K562 (cell line): ENCODE data around the gene HYOU1. TPM values are rescaled to one million over a fixed set of nuclear protein-coding genes. Genes with fewer than 3 reads are reported as not detected.

Source experiments
- CCAR2 ChIP-seq: fragments of 200-400 bp; formaldehyde crosslinking; IDR thresholded peaks from 2 replicates; pipeline ENCODE4 v1.6.1; 2017; ENCODE audit warnings: mild to moderate bottlenecking, low read depth, low read length
- ERF ChIP-seq: fragments of 450-650 bp; formaldehyde crosslinking; IDR thresholded peaks from 2 replicates; pipeline ENCODE4 v1.4.0; 2020; ENCODE audit warnings: mild to moderate bottlenecking, mixed read lengths
- GATAD2B ChIP-seq: fragments of 450-650 bp; IDR thresholded peaks from 2 replicates; pipeline ENCODE4 v1.6.1; 2017; ENCODE audit warnings: mild to moderate bottlenecking, borderline replicate concordance
- MED1 ChIP-seq: sonication (generic); formaldehyde crosslinking; IDR thresholded peaks from 2 replicates; pipeline ENCODE4 v1.8.1; 2023; ENCODE audit warnings: missing genetic modification reagents, borderline replicate concordance
- NBN ChIP-seq: fragments of 450-650 bp; IDR thresholded peaks from 2 replicates; pipeline ENCODE4 v1.6.1; 2016; ENCODE audit warnings: low read depth, mild to moderate bottlenecking
- NUFIP1 ChIP-seq: fragments of 450-650 bp; IDR thresholded peaks from 2 replicates; pipeline ENCODE4 v1.6.1; 2018; ENCODE audit not compliant: partially characterized antibody
- PYGO2 ChIP-seq: fragments of 450-650 bp; IDR thresholded peaks from 2 replicates; pipeline ENCODE4 v1.6.1; 2016; ENCODE audit warnings: mild to moderate bottlenecking, missing genetic modification characterization, moderate library complexity, missing compliant biosample characterization
- REST ChIP-seq, 2 experiments: fragments of 450-650 bp; formaldehyde crosslinking in 1 of 2; IDR thresholded peaks; 2 replicates each; pipeline versions ENCODE4 v1.4.0 to v1.6.1; 2014 to 2020; ENCODE audit warnings: mild to moderate bottlenecking in 2 of 2, borderline replicate concordance in 1 of 2, low read depth in 1 of 2
- SMARCA5 ChIP-seq: fragments of 450-650 bp; IDR thresholded peaks from 2 replicates; pipeline ENCODE4 v1.6.1; 2016
- TCF3 ChIP-seq: sonication (generic); formaldehyde crosslinking; IDR thresholded peaks from 2 replicates; pipeline ENCODE4 v1.4.0; 2020; ENCODE audit warnings: mild to moderate bottlenecking, missing genetic modification reagents
- TEAD4 ChIP-seq, 2 experiments: sonication (generic) in 1 of 2; formaldehyde crosslinking in 1 of 2; IDR thresholded peaks; 2 replicates each; pipeline versions ENCODE4 v1.6.1 to v1.8.0; 2012 to 2022; ENCODE audit warnings: borderline replicate concordance in 1 of 2, inconsistent platforms in 1 of 2, low read length in 1 of 2, mild to moderate bottlenecking in 1 of 2, missing genetic modification reagents in 1 of 2
- TGIF2 ChIP-seq: sonication (generic); formaldehyde crosslinking; IDR thresholded peaks from 2 replicates; pipeline ENCODE4 v1.8.1; 2022; ENCODE audit warnings: mild to moderate bottlenecking, missing genetic modification reagents, moderate library complexity
- THRB ChIP-seq: fragments of 450-650 bp; formaldehyde crosslinking; conservative IDR thresholded peaks from 2 replicates; pipeline ENCODE4 v1.4.0; 2022; ENCODE audit warnings: mild to moderate bottlenecking, missing genetic modification characterization
- YY1 ChIP-seq, 3 experiments: IDR thresholded peaks; 2 replicates each; pipeline ENCODE4 v1.6.1; 2011; ENCODE audit warnings: low read length in 2 of 3, mild to moderate bottlenecking in 2 of 3, moderate library complexity in 2 of 3, borderline replicate concordance in 1 of 3, control low read depth in 1 of 3, low read depth in 1 of 3; ENCODE audit not compliant: insufficient read depth in 3 of 3, insufficient replicate concordance in 2 of 3, control insufficient read depth in 1 of 3, insufficient read length in 1 of 3; ENCODE audit errors: extremely low read depth in 1 of 3
- ZBTB7A ChIP-seq: IDR thresholded peaks from 2 replicates; pipeline ENCODE4 v1.6.1; 2011; ENCODE audit warnings: low read depth, mild to moderate bottlenecking, low read length, moderate library complexity, borderline replicate concordance; ENCODE audit not compliant: control insufficient read depth
- ZNF232 ChIP-seq: sonication (generic); formaldehyde crosslinking; IDR thresholded peaks from 2 replicates; pipeline ENCODE4 v1.8.0; 2022; ENCODE audit warnings: mild to moderate bottlenecking, missing genetic modification reagents
- ZNF311 ChIP-seq: fragments of 250-450 bp; sonication (Bioruptor Pico); IDR thresholded peaks from 2 replicates; pipeline ENCODE4 v1.4.0; 2020; ENCODE audit warnings: mild to moderate bottlenecking, moderate library complexity
- ZNF347 ChIP-seq: fragments of 450-650 bp; formaldehyde crosslinking; IDR thresholded peaks from 2 replicates; pipeline ENCODE4 v1.4.0; 2020; ENCODE audit warnings: low read depth, mild to moderate bottlenecking, moderate library complexity
- polyA plus RNA-seq, 8 experiments: library from polyadenylated mRNA; depleted of rRNA in 4 of 8; stranded (reverse) in 5 of 8; unstranded in 3 of 8; fragments of >200 nt; fragmentation: Nextera tagmentation in 2 of 8; fragmentation: Illumina TruSeq in 1 of 8; extraction: Ambion mirVana in 2 of 8; extraction: Trizol in 1 of 8; gene quantifications; 2 replicates each; pipeline versions ENCODE4 v1.2.1 to v1.2.3, GENCODE V29; 2011 to 2014; ENCODE audit warnings: inconsistent platforms in 1 of 8, missing spikeins in 1 of 8
- total RNA-seq, 7 experiments: library from RNA; depleted of rRNA in 6 of 7; stranded (reverse); fragments of >200 nt in 6 of 7; fragmentation: Illumina TruSeq in 2 of 7; extraction: Trizol in 2 of 7; gene quantifications; 2 replicates each; pipeline versions ENCODE4 v1.2.1 to v1.2.3, GENCODE V29; 2011 to 2021; ENCODE audit warnings: low replicate concordance in 1 of 7

Gene HYOU1
- total and polyA plus RNA-seq, 9 of the 15 experiments (the other 6 are each of a cell fraction or from before 2014, with no cell fraction given): 19.5 to 197 (median 128) TPM

GRCh38 chr11:119087747-119088241 lies 30.8 kb upstream of the HYOU1 start (continued):
- TF ChIP-seq ZNF311: peak; percentile 69; the same call in 1 of the 2 replicates
- TF ChIP-seq PYGO2 (tag): peak; percentile 60; the same call in 1 of the 2 replicates
- TF ChIP-seq TGIF2 (CRISPR knock-in tag): no peak
- TF ChIP-seq ZNF347 (CRISPR knock-in tag): no peak
- peak in 2 of 3 experiments; percentile 6 to 15 for TF ChIP-seq YY1 (IDR thresholded peaks at IDR 0.05; ENCODE audit: borderline replicate concordance in 1 of 3, control insufficient read depth in 1 of 3, extremely low read depth in 1 of 3, insufficient read depth in 3 of 3, insufficient read length in 1 of 3, insufficient replicate concordance in 2 of 3, low read depth in 1 of 3, low read length in 2 of 3)
- peak; percentile 99 for TF ChIP-seq TEAD4 (IDR thresholded peaks at IDR 0.05; ENCODE audit: low read length)
- TF ChIP-seq TEAD4 (CRISPR knock-in tag; IDR thresholded peaks at IDR 0.05; ENCODE audit: borderline replicate concordance): no peak
- TF ChIP-seq CCAR2: 0 out of 2 replicates have a peak, but pooled peaks have one; percentile 85
- 0 out of 2 replicates have a peak, but pooled peaks have one; percentile 74 for TF ChIP-seq ERF (CRISPR knock-in tag)
- peak; percentile 69; the same call in 1 of the 2 replicates for TF ChIP-seq NBN
- peak; percentile 62 for TF ChIP-seq NUFIP1
- peak; percentile 100 for TF ChIP-seq TCF3
- TF ChIP-seq THRB (CRISPR knock-in tag): no peak
- peak; percentile 95 for TF ChIP-seq ZBTB7A
- TF ChIP-seq ZNF232 (CRISPR knock-in tag): no peak
- TF ChIP-seq MED1 (CRISPR knock-in tag): no peak
- TF ChIP-seq REST (IDR thresholded peaks at IDR 0.05; ENCODE audit: borderline replicate concordance): peak; percentile 44; the same call in 1 of the 2 replicates
- no peak for TF ChIP-seq REST (CRISPR knock-in tag; IDR thresholded peaks at IDR 0.05; ENCODE audit: low read depth)
- TF ChIP-seq SMARCA5: no peak
- TF ChIP-seq GATAD2B: peak; percentile 97; the same call in 1 of the 2 replicates
